GM18519 (cell line): ENCODE results near the gene GTF2IRD1.

Source experiments
- ATAC-seq: cut with Tn5 transposase; IDR thresholded peaks from one replicate; pipeline ENCODE4 v1.9.1; 2021; ENCODE audit warnings: mild to moderate bottlenecking, moderate library complexity; ENCODE audit not compliant: unreplicated experiment, low FRiP score

GTF2IRD1 gene

DNA sequence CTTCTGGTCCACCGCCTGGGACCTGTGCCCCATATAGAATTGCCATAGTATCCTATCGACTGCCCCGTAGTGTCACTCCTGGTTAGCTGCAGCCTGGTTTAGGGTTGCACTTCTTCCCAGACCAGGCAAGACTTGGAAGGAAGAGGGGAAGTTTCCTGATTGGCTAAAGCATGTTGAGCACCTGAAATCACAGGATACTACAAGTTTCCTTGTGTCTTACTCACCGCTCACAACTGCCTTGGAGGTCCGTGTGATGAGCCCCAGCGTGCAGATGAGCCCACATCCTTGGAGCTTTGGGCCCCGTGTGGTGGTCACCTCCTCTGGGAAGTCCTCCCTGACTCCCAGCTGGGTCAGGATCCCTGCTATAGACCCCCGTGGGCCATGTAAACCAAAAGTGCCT is 129.9 kb downstream of the GTF2IRD1 start:
- no peak for ATAC-seq

DNA sequence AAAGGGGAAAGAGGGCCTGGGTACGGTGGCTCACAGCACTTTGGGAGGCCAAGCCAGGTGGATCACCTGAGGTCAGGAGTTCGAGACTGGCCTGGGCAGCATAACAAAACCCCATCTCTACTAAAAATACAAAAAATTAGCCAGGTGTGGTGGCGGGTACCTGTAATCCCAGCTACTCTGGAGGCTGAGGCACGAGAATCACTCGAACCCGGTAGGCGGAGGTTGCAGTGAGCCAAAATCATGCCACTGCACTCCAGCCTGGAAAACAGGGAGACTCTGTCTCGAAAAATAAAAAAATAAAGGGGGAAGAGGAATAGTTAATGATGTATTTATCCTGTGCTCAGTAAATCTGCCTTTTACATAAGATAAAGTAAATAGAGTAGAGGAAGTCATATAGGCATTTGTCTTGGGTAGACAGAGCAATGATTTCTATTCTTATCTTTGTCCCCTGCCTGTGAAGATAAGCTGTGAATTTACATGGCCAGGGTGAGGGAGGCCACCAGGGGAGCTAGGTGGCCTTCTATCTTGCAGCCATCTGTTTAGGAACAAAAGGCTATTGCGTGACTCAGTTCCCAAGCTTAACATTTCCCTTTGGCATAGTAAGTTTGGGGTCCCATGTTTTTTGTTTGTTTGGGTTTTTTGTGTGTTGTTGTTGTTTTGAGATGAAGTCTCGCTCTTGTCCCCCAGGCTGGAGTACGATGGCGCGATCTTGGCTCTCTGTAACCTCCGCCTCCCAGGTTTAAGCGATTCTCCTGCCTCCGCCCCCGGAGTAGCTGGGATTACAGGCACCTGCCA is 130.7 kb downstream of the GTF2IRD1 start:
- ATAC-seq: no peak

DNA sequence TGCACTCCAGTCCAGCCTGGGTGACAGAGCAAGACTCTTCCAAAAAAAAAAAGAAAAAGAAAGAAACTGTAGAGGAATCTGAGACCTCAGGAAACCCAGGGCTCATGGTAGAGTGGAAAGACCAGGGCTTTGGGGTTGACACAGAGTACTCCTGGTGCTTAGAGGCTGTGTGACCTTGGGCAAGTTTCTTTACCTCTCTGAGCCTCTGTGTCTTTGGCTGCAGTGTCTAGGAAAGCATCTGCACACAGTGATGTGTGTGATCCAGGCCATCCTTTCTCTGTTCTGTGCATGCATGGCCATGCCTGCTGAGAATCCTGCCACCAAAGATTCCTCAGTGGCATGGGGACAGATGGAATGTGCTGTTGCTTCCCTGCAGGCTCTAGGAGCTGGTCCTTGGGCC is 132.1 kb downstream of the GTF2IRD1 start:
- ATAC-seq: no peak

DNA sequence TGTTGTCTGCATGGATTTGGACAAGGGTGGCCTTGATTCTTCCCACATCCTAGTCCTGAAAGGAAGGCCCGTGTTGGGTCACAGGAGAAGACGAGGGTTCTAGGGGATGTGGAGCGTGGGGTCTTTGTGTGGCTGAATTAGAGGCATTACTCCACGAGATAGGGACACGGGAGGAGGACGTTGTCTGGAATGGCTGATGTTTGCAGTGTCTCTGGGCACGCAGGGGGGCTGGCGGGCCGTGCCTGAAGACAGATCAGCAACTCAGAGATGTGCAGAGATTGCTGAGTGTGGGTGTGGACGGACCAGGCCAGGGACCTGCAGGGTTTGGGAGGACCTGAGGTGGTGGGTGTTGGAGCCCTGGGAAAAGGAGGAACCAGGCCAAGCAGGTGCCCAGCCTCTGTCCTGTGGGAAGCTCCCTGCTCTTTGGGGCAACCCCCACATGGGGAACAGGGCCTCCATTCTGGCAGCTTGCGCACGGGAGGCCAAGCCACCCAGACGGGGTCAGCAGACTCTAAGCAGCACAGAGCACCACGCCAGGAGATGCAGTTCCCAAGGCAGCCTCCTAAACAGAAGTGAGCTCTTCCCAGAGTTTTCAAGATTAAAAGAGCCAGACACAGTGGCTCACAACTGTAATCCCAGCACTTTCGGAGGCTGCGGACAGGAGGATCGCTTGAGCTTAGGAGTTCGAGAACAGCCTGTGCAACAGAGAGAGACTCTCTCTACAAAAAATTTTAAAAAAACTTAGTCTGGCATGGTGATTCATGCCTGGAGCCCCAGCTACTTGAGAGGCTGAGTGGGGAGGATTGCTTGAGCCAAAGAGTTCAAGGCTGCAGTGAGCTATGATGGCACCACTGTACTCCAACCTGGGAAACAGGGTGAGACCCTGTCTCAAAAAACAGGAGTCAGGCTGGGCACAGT is 132.8 kb downstream of the GTF2IRD1 start:
- no peak for ATAC-seq

DNA sequence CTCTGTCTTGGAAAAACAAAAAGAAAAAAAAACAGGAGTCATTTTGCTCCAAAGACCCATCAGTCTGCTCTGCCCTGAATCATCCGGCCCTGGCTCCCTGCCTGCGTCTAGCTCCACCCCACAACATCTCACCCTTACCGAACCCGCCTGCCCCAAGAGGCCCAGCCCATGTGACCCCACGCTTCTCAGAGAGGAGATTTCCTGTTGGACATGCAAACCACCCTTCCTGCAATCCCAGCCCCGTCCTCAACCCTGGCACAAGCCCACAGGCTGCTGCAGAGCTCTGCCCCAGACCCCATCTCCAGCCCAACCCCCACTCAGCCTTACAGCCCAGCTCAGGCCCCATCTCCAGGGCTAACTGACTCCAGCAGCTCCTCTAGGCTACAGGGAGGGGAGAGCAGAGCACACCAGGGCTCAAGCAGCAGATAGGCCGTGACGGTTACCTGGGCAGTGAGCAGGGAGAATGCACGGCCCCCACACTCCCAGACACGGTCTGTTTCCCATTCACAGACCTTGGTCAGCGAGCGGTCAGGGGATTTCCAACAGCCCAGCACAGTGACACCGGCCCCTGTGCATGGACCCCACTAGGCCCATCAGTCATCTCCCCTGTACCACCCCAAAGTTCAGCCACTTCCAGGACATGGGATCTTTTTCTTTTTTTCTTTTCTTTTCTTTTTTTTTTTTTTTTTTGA is 133.9 kb downstream of the GTF2IRD1 start:
- ATAC-seq: no peak

DNA sequence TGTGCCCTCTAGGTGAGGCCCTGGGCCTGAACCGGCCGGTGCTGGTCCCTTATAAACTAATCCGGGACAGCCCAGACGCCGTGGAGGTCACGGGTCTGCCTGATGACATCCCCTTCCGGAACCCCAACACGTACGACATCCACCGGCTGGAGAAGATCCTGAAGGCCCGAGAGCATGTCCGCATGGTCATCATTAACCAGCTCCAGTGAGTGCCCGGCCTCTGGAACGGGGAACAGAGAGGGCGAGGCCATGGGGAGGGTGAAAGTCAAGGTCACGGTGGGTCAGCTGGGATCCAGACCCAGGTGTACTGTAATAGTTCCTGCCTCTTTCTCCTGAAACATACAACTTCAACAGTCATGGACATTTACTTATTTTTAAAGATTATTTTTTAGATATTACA is 137.1 kb downstream of the GTF2IRD1 start:
- ATAC-seq: no peak

DNA sequence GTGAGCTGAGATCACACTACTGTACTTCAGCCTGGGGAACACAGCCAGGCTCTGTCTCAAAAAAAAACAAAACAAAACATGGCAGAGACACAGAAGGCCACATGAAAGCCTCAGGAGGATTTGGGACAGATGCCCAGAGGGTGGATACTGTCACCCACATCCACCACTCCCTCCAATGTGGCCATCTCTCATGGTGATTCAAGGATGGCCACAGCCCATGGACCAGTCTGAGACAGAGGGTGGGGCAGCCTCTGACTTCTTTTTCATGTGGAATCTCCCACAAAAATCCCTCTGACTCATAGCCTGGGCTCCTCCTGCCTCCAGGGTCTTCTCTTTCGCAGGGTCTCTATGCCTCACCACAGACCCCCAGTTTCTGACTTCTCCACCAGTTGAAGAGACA is 144.9 kb downstream of the GTF2IRD1 start:
- ATAC-seq: no peak

DNA sequence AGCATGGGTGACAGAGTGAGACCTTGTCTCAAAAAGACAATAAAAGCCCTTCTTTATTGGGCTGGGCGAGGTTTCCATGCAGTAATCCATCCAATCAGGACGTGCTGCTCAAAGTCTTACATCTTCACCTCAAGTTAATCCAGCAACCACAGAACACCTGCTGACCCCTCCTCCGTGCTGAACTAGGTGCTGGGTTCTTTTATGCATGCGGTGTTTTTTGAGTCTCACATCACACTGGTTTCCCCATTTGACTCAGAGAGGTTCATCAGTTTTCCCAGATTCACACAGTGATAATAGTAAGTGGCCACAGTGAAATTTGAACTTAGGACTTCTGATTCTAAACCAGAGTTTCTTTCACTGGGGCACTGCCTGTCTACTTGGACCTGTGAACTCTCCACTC is 145.5 kb downstream of the GTF2IRD1 start:
- ATAC-seq: no peak

DNA sequence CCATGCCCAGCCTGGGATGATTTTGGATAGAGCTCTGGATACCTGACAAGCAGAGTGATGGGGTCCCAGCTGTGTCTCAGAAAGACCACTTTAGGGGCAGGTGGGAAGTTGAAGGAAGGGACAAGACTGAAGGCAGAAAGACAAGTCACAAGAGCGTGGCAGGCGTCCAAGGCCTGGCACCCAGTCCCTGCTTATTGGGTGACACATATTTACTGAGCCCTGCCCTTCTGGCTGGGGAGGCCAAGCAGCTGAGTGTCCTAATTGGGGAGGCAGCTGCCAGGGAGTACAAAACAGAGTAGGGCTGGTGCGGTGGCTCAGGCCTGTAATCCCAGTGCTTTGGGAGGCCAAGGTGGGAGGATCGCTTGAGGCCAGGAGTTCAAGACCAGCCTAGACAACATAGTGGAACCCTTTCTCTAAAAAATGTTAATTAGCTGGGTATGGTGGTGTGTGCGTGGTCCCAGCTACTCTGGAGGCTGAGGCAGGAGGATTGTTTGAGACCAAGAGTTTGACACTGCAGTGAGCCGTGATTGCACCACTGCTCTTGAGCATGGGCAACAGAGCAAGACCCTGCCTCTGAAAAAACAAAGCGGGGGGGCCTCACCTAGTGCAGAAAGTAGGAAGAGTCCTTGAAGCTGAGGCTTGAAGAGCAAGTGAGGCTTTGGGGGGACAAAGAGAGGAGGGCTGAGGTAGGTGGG is 150.8 kb downstream of the GTF2IRD1 start:
- no peak for ATAC-seq

DNA sequence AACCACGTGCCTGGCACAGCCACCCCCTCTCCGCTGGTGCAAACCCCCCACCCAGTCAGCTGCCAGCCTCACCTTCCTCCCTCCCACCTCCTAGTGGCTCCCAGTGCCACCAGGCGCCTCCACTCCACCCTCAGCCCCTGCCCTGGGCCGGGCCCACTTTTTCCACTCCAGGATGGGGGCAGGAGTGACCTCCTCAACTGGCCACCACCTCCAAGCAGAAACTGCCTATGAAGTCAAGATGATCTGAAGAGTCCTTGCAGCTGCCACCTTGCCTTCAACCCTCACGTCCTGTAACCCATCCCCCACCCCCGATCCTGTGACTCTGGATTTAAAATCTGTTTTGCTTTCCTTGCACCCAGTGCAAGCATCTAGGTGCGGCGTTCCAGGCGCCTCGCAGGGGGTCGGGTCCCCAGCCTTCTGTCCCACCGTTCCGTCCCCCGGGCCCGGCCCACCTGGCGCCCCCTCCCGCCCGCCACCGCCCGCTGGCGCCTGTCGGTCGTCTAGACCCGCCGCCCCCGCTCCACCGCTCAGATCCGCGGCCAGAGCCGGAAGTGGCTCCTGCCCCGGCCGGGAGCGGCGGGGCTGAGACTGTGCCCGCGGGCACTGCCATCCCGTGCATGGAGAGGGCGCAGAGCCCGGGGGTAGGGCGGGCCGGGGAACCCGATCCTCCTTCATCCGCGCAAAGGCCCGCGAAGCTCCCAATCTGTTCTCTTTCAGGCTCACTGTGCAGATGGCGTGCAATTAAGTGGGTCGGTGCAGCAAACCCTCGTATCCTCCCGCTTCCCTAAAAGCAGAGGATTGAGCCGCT is 152.6 kb downstream of the GTF2IRD1 start:
- no peak for ATAC-seq

DNA sequence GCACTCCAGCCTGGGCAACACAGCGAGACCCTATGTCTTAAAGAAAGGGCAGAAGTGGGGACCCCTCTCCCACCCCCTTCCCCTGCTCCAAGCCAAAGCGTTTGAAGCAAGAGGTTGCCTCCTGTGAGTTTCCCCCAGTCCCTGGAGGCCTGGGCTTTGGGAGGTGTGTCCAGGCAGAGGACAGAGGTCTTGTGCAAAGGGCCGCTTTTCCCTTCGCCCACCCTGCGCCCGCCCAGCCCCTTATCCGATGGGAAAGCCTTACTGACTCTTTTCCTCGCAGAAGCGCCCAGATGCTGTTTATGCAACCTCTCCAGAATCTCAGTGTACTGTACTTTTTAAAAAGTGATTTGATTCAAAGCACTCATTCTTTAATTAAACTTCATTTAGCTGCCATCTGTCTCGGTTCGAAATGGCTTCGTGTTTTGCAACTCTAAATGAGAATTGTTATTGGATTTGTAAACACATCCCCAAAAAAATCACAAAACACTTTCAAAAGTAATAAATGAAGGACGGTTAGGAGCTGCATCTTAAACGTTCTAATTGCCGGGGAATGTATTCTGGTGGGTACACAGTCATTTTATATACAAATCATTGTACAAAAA is 153.3 kb downstream of the GTF2IRD1 start:
- ATAC-seq: no peak

DNA sequence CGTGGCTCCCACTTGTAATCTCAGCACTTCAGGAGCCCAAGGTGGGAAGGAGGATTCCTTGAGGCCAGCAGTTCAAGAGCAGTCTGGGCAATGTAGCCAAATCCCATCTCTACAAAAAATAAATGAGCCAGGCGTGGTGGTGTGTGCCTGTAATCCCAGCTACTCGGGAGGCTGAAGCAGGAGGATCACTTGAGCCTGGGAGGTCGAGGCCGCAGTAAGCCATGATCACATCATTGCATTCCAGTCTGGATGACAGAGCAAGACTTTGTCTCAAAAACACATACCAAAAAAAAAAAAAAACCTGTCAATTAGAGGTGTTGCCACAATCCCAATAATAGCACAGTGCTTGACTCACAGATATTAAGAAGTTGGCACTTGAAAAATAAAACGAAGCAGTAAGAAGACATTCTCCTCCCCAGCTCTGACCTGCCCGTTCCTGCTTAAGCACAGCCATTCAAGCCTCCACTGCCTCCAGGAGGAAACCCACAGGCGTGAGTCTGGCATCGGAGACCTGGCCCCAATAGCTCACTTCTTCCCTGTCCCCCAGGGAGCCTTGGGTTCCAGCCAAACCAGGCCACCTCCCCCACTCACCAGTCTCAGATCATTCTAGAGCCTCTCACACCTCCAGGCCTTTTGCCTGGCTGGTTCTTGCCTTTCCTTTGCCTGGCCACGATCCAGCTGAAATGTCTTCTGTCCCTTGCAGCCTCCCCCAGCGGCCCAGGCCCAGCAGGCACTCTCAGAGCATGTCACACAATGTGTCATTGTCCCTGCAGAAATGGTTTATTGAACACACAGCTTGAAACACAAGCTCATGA is 158.5 kb downstream of the GTF2IRD1 start:
- no peak for ATAC-seq

DNA sequence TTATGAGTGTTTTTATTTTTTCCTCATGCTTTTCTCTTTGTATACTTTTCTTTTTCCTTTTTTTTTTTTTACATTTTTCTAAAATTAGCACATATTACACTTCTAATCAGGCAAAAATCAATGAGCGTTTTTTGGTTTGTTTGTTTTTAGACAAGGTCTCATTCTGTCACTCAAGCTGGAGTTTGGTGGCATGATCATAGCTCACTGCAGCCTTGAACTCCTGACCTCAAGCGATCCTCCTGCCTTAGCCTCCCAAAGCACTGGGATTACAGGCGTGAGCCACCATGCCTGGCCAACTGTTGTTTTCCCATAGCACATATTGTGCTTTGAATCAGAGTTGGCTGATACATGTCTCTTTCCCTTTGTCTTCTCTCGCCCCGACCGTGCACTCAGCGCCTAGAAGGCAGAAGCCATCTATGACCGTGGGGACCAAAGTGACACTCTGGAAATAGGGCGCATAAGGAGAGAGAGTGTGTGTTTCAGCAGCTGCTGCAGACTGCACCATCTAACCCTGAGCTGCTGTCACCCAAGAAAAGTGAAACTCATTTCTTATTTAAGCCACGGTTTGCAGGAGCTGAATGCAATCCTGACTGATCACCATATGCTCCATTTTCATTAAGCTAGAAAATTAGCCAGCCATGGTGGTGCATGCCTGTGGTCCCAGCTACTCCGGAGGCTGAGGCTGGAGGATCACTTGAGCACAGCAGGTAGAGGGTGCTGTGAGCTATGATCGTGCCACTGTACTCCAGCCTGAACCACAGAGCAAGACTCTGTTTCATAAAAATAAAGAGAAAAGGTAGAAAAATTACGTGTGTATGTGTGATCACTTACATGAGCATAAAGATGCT is 162.5 kb downstream of the GTF2IRD1 start:
- ATAC-seq: no peak

DNA sequence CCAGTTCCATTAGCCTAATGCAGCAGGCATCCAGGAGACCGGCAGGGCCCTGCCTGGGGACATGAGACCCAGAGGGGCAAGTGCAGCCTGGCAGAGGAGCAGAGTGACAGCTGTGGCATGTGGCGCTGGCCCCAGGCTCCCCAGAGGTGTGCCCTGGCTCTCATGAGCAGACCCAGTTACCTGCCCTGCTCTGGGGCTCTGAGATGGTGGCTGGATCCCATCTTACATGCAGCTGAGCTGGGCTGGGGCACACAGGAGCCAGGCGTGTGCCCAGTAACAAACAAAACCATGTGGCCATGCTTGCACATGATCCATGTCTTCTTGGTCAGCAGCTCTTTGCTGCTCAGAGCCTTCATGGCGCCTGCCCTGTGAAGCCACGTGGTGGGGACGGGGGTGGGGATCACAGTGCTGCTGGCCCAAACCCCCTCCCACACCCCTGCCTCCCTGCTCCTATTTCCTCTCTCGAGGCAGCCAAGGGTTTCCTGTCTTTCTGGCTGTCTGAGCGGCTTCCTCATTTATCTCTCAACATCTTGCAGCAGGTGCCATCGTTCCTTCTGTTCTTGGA is 163.6 kb downstream of the GTF2IRD1 start:
- no peak for ATAC-seq

DNA sequence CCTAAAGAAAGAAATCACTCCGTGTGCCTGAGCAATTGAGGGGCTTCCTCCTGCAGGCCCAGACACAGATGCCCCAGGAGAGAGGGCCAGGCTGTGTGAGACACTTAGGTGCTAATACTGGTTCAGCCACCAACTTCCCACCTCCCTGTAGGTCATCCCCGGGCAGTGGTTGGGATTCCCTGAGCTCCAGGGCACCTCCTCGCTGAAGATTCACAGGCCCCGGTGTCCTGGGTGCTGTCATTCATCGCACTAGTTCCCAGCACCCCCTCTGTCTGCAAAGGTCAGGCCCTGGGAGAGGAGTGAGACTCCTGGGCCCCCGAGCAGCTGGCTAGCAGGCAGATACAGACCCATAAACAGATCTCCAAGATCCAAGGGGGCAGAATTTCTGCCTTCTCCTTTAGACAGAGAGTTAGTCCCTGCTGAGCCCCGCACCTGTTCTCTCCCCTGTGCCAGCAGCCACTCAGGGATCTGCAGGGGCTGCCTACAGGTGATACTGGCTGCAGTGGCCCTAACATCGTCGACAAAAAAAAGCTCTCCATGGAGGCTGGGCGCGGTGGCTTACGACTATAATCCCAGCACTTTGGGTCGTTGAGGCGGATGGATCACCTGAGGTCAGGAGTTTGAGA is 165.6 kb downstream of the GTF2IRD1 start:
- ATAC-seq: no peak

DNA sequence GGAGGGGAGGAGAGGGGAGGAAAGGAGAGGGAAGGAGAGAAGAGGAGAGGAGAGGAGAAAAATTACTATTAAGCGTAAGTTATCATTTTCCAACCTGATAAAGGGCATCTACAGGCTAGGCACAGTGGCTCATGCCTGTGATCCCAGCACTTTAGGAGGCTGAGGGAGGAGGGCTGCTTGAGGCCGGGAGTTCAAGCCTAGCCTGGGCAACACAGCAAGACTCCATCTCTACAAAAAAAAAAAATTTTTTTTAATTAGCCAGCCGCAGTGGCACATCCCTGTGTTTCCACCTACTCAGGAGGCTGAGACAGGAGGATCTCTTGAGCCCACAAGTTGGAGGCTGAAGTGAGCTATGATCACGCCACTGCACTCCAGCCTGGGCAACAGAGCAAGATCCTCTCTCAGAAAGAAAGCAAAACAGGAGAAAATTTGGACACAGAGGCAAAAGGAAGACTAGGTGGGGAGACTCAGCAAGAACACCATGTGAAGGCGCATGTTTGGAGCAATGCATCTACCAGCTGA is 168.6 kb downstream of the GTF2IRD1 start:
- ATAC-seq: no peak

DNA sequence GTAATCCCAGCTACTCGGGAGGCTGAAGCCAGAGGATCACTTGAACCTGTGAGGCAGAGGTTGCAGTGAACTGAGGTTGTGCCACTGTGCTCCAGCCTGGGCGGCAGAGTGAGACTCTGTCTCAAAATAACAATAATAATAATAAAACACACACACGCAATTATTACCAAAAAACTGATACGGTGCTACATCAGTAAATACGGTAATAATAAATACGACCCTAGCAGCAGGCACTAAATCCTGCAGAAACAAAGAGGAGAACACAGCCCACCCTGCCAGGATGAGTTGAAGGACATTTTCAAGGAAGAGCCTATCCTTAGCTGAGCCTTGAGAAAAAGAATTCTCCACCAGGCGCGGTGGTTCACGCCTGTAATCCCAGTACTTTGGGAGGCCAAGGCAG is 169.4 kb downstream of the GTF2IRD1 start:
- no peak for ATAC-seq
